OCI-LY1 (cell line): ENCODE results near the gene CCDC192.

ENCODE experiments used
- CTCF ChIP-seq: fragments of 200-600 bp; sonication (generic), shearing (Covaris generic); IDR thresholded peaks from 2 replicates; pipeline ENCODE4 v1.5.1; 2017; ENCODE audit warnings: mild to moderate bottlenecking, antibody characterized with exemption, low read length, moderate library complexity, mixed read lengths
- EZH2 ChIP-seq: fragments of 200-600 bp; sonication (generic), shearing (Covaris generic); IDR thresholded peaks from 2 replicates; pipeline ENCODE4 v1.8.0; 2017; ENCODE audit warnings: borderline replicate concordance, mixed run types, mild to moderate bottlenecking, antibody characterized with exemption, low read length, moderate library complexity, mixed read lengths

- no peak for TF ChIP-seq CTCF
- TF ChIP-seq EZH2, result no peak
Observed at GRCh38 chr5:127830829-127831598, 127.8 kb downstream of the CCDC192 start.
